ENCODE results near the gene GCLC. TPM values are rescaled to one million over a fixed set of nuclear protein-coding genes. Genes with fewer than 3 reads are reported as not detected.

GCLC gene
- polyA plus RNA-seq, 1 donor from 2014 or later: 10.4 TPM

DNA sequence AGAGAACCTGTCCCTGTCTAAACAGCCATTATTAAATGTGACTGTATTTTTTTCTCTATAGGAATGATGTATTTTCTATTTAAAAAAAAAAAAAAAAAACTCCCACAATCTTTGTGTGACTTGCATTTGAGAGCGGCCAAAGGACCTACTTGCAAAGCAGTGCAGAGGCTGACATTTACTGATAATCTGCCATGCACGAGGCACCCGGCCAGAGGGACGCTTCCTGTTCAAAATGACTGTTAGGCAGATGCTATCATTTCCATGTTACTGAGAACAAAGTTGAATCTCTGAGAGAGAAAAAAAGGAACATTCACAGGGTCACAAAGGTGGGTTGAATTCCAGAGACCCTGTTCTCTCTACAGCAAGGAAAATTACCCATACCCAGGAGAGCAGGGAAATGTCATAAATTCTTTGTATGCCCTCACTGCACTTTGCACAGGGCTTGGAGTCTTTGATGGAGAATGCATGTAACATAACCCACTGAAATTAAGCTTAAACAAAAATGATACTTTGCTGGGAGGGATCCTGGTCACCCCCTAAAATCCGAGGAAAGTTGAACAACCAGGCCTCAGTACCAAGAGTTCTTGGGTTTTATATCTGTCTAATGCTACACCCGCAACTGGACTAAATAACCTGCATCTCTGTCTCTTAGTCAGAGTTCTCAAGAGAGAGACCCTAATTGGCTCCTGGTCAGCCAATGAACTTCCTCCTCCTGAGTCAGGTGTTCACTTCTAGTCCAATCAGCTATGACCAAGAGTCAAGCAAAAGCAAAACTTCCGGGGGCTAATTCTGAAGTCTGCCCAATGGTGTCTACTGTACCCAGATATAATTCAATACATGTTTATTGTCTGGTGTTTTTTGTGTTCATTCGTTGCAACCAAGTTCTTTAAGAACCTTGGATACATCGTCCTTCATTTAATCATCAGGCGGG lies 61.2 kb downstream of the GCLC start:
- Histone ChIP-seq H3K9me2 (ENCODE audit: insufficient read depth, low read length) (no peaks in the 10 kb centered on the region), H3K9ac (ENCODE audit: low read length) (no peak overlapping the region), H3K4me2 (ENCODE audit: low read length) (no peak overlapping the region), H3K79me2 (replicated peaks; ENCODE audit: insufficient read depth, low read length) (no peaks in the 10 kb centered on the region), H3F3A (ENCODE audit: insufficient read depth, low read length, poor library complexity, severe bottlenecking) (no peaks in the 10 kb centered on the region), H3K4me3 (ENCODE audit: low read length) (no peak overlapping the region), H3K9me3 (ENCODE audit: low read length) (no peaks in the 10 kb centered on the region), H4K20me1 (ENCODE audit: insufficient read depth) (no peaks in the 10 kb centered on the region), H3K27ac (ENCODE audit: low read length) (no peak overlapping the region), H2AFZ (ENCODE audit: low read depth, low read length) (no peak overlapping the region), H3K27me3 (ENCODE audit: insufficient read depth, low read depth, low read length) (no peaks in the 10 kb centered on the region), H3K36me3 (ENCODE audit: insufficient read depth, low read length) (no peaks in the 10 kb centered on the region)
- TF ChIP-seq REST (IDR thresholded peaks at IDR 0.05; ENCODE audit: borderline replicate concordance) (no peak), MXI1 (conservative IDR thresholded peaks at IDR 0.05; ENCODE audit: poor library complexity, severe bottlenecking) (no peak), EZH2 (IDR thresholded peaks at IDR 0.05; ENCODE audit: borderline replicate concordance, insufficient read depth, low read length, poor library complexity, severe bottlenecking) (no peak), TAF1 (IDR thresholded peaks at IDR 0.05; ENCODE audit: low read depth) (no peak), POLR2AphosphoS5 (IDR thresholded peaks at IDR 0.05) (no peak), RAD21 (conservative IDR thresholded peaks at IDR 0.05) (no peak), SMC3 (conservative IDR thresholded peaks at IDR 0.05; ENCODE audit: poor library complexity) (no peak), EP300 (conservative IDR thresholded peaks at IDR 0.05; ENCODE audit: poor library complexity, severe bottlenecking) (no peak)
- TF ChIP-seq, protein P1, sequence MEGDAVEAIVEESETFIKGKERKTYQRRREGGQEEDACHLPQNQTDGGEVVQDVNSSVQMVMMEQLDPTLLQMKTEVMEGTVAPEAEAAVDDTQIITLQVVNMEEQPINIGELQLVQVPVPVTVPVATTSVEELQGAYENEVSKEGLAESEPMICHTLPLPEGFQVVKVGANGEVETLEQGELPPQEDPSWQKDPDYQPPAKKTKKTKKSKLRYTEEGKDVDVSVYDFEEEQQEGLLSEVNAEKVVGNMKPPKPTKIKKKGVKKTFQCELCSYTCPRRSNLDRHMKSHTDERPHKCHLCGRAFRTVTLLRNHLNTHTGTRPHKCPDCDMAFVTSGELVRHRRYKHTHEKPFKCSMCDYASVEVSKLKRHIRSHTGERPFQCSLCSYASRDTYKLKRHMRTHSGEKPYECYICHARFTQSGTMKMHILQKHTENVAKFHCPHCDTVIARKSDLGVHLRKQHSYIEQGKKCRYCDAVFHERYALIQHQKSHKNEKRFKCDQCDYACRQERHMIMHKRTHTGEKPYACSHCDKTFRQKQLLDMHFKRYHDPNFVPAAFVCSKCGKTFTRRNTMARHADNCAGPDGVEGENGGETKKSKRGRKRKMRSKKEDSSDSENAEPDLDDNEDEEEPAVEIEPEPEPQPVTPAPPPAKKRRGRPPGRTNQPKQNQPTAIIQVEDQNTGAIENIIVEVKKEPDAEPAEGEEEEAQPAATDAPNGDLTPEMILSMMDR (IDR thresholded peaks at IDR 0.05; ENCODE audit: poor library complexity, severe bottlenecking): no peak

GRCh38 chr6:53481323-53481722 lies 63.6 kb downstream of the GCLC start:
- H3K4me3 ChIP-seq (ENCODE audit: low read length): no peak overlapping the region

More at GRCh38 chr6:53481323-53481722, 63.6 kb downstream of the GCLC start:
- Histone ChIP-seq H3K9me3 (ENCODE audit: low read length) (no peaks in the 10 kb centered on the region), H2AFZ (ENCODE audit: low read depth, low read length) (no peak overlapping the region), H3K9me2 (ENCODE audit: insufficient read depth, low read length) (no peaks in the 10 kb centered on the region), H3K27me3 (ENCODE audit: insufficient read depth, low read depth, low read length) (no peaks in the 10 kb centered on the region), H3K36me3 (ENCODE audit: insufficient read depth, low read length) (no peaks in the 10 kb centered on the region), H4K20me1 (ENCODE audit: insufficient read depth) (no peaks in the 10 kb centered on the region), H3K79me2 (replicated peaks; ENCODE audit: insufficient read depth, low read length) (no peaks in the 10 kb centered on the region), H3F3A (ENCODE audit: insufficient read depth, low read length, poor library complexity, severe bottlenecking) (no peaks in the 10 kb centered on the region), H3K4me2 (ENCODE audit: low read length) (no peak overlapping the region), H3K9ac (ENCODE audit: low read length) (no peak overlapping the region), H3K27ac (ENCODE audit: low read length) (no peak overlapping the region)
- TF ChIP-seq TAF1 (IDR thresholded peaks at IDR 0.05; ENCODE audit: low read depth): no peak
- TF ChIP-seq SMC3 (conservative IDR thresholded peaks at IDR 0.05; ENCODE audit: poor library complexity): no peak
- TF ChIP-seq MXI1 (conservative IDR thresholded peaks at IDR 0.05; ENCODE audit: poor library complexity, severe bottlenecking): no peak
- TF ChIP-seq, protein P1 (IDR thresholded peaks at IDR 0.05; ENCODE audit: poor library complexity, severe bottlenecking): no peak
- no peak for TF ChIP-seq REST (IDR thresholded peaks at IDR 0.05; ENCODE audit: borderline replicate concordance)
- no peak for TF ChIP-seq POLR2AphosphoS5 (IDR thresholded peaks at IDR 0.05)
- TF ChIP-seq RAD21 (conservative IDR thresholded peaks at IDR 0.05): no peak
- TF ChIP-seq EP300 (conservative IDR thresholded peaks at IDR 0.05; ENCODE audit: poor library complexity, severe bottlenecking): no peak

Measured in neural cell (in vitro differentiated cells).